Kidney (tissue), 14 donors: ENCODE results near the gene PPM1E. TPM values are rescaled to one million over a fixed set of nuclear protein-coding genes. Genes with fewer than 3 reads are reported as not detected.

Experiments used
- DNase-seq, 5 donors: peaks; one replicate each; pipeline ENCODE4 v3.0.0-alpha.2; 2013 to 2020
- FAIRE-seq: peaks from 2 replicates; lab custom pipeline; 2012; peaks lifted over from hg19 to GRCh38; lab: Jason Lieb, UNC
- H3K27ac ChIP-seq, 2 donors: one replicate each; pipeline ENCODE4 v1.7.0; 2013; ENCODE audit warnings: low read depth in 2 of 2, low read length in 2 of 2, inconsistent platforms in 1 of 2
- H3K27me3 ChIP-seq: one replicate; pipeline ENCODE4 v1.7.1; 2013; ENCODE audit warnings: low read length, inconsistent platforms; ENCODE audit not compliant: control insufficient read depth, insufficient read depth
- H3K36me3 ChIP-seq, 3 donors: one replicate each; pipeline versions ENCODE4 v1.7.0 to v1.7.1; 2013; ENCODE audit warnings: low read length in 3 of 3, control low read depth in 1 of 3, inconsistent platforms in 1 of 3; ENCODE audit not compliant: insufficient read depth in 3 of 3, control insufficient read depth in 2 of 3
- H3K4me1 ChIP-seq, 3 donors: one replicate each; pipeline versions ENCODE4 v1.7.0 to v1.7.1; 2013; ENCODE audit warnings: low read length in 3 of 3, inconsistent platforms in 1 of 3, low read depth in 1 of 3; ENCODE audit not compliant: control insufficient read depth in 2 of 3, insufficient read depth in 2 of 3
- H3K4me3 ChIP-seq, 3 donors: one replicate each; pipeline versions ENCODE4 v1.7.0 to v1.8.1; 2013; ENCODE audit warnings: low read length in 3 of 3, control low read depth in 1 of 3, inconsistent platforms in 1 of 3
- H3K9ac ChIP-seq, 3 donors: one replicate each; pipeline versions ENCODE4 v1.7.0 to v1.7.1; 2013; ENCODE audit warnings: low read length in 3 of 3, control low read depth in 1 of 3, inconsistent platforms in 1 of 3
- H3K9me3 ChIP-seq, 3 donors: one replicate each; pipeline versions ENCODE4 v1.7.0 to v1.7.1; 2013; ENCODE audit warnings: low read length in 3 of 3, control low read depth in 1 of 3, inconsistent platforms in 1 of 3; ENCODE audit not compliant: control insufficient read depth in 2 of 3, insufficient read depth in 1 of 3
- CTCF ChIP-seq: IDR thresholded peaks from 3 replicates; pipeline ENCODE4 v1.5.1; 2012; ENCODE audit warnings: mild to moderate bottlenecking, moderate library complexity, borderline replicate concordance; ENCODE audit not compliant: insufficient read depth; ENCODE audit errors: extremely low read depth
- intact Hi-C: fragments of 100-400 bp; cut with DNase I; formaldehyde crosslinking; loops from one replicate; pipeline ENCODE4 v1.11.1; 2022
- polyA plus RNA-seq: library from polyadenylated mRNA; stranded (reverse); fragments of 350-450 nt; fragmentation: Illumina TruSeq; extraction: RNeasy Lipid Tissue Mini Kit (QIAGEN cat#74804); gene quantifications from one replicate; pipeline ENCODE4 v1.2.3, GENCODE V29; 2014; ENCODE audit warnings: low read depth, low replicate concordance; ENCODE audit not compliant: insufficient read depth
- total RNA-seq: library from RNA; stranded (reverse); fragmentation: NEBNext Ultra II Directional; extraction: Animal tissue kit (Norgen Biotek cat#: 25700); gene quantifications from one replicate; pipeline ENCODE4 v1.2.1, GENCODE V29; 2021
- donor health status: control.
- donor health status: control.
- donor health status: control.
- donor health status: control.
- donor health status: control.
- donor health status: DM: yes; HTN: yes; CAD: no.
- donor health status: Normal renal cell carcinoma (clear cell type).

The PPM1E gene
- total and polyA plus RNA-seq, 2 donors from 2014 or later = 0.47 to 0.82 TPM

DNA sequence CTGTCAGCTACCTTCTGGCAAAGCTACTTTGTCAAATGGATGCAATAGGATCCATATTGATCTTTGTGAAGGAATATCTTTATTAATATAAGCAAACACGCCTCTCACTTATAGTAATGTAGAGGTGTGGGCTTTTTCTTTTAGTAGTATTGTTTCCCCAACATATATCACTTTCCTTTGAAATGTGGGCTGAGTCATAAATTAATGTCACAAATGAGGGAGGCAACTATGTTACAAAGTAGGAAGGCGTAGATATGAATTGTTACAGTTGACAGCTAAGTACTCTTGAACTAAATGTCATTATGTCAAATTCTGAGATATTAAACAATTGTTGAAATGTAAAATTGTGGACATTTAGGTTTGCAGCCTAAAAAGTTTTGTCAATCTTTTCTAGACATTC, 2.6 kb upstream of the PPM1E start:
- no peak for TF ChIP-seq CTCF
- Histone ChIP-seq H3K36me3 (no peaks in the 10 kb centered on the region), H3K27ac (no peak overlapping the region), H3K27me3 (no peaks in the 10 kb centered on the region), H3K9me3 (no peaks in the 10 kb centered on the region), H3K4me3 (no peak overlapping the region), H3K4me1 (peaks cover 0 to 4% (median 0%) of the 10 kb centered on the region in 3 donors), H3K9ac (no peak overlapping the region)
- intact Hi-C loops = no loop called here
- DNase-seq (no peak), FAIRE-seq (no peak)

- Histone ChIP-seq H3K27me3 (no peaks in the 10 kb centered on the region), H3K27ac (no peak overlapping the region), H3K4me1 (peaks cover 0 to 4% (median 0%) of the 10 kb centered on the region in 3 donors), H3K9ac (no peak overlapping the region), H3K9me3 (no peaks in the 10 kb centered on the region), H3K4me3 (peak overlapping the region; percentile 21 to 53 (median 42)), H3K36me3 (no peaks in the 10 kb centered on the region)
- DNase-seq (no peak), FAIRE-seq (no peak)
- no peak for TF ChIP-seq CTCF
- intact Hi-C loops = no loop called here
Observed at GRCh38 chr17:58755269-58755576, 431 bp upstream of the PPM1E start.

- H3K9ac ChIP-seq = peak overlapping the region in 1 of 3 donors; percentile 15
- H3K36me3 ChIP-seq = no peaks in the 10 kb centered on the region
- H3K27me3 ChIP-seq = no peaks in the 10 kb centered on the region
- no peak overlapping the region for H3K27ac ChIP-seq
- H3K9me3 ChIP-seq = no peaks in the 10 kb centered on the region
- no peak for FAIRE-seq
- peak overlapping the region; percentile 18 to 53 (median 51) for H3K4me3 ChIP-seq
- TF ChIP-seq CTCF = no peak
- peaks cover 0 to 4% (median 0%) of the 10 kb centered on the region in 3 donors for H3K4me1 ChIP-seq
- intact Hi-C loops = no loop called here
- peak in 4 of 5 donors; percentile 42 to 60 (median 48) for DNase-seq
Observed at GRCh38 chr17:58756246-58757161, 850 bp downstream of the PPM1E start.
